A549 (cell line): ENCODE results near the gene TRIM9. TPM values are rescaled to one million over a fixed set of nuclear protein-coding genes. Genes with fewer than 3 reads are reported as not detected.

Experiments
- ATAC-seq, 2 experiments: fragments of 200-7000 bp in 1 of 2; fragments of >200 bp in 1 of 2; cut with Nextera tagmentation in 1 of 2; cut with Tn5 transposase in 1 of 2; 3 replicates each; pipeline versions ENCODE4 v1.8.0 to v1.9.1; 2018 to 2020; ENCODE audit warnings: mild to moderate bottlenecking in 1 of 2, moderate library complexity in 1 of 2
- CTCF ChIA-PET: fragments of 300-600 bp; sonication (Branson Sonifier 250); formaldehyde crosslinking; extraction: SDS; loops from one replicate; lab custom pipeline; 2021; ENCODE audit warnings: antibody characterized with exemption, inconsistent platforms; lab: Yijun Ruan, JAX
- POLR2A ChIA-PET: fragments of 350-600 bp; formaldehyde crosslinking; extraction: SDS; loops from one replicate; lab custom pipeline; 2021; ENCODE audit warnings: antibody characterized with exemption, inconsistent platforms; lab: Yijun Ruan, JAX
- DNase-seq, 2 experiments: peaks; one replicate each; pipeline versions ENCODE4 v3.0.0 to v3.0.0-alpha.2; 2011 to 2016; ENCODE audit warnings: low read depth in 1 of 2, low spot score in 1 of 2
- FAIRE-seq: peaks from 2 replicates; lab custom pipeline; 2011; peaks lifted over from hg19 to GRCh38; lab: Jason Lieb, UNC
- H3K27ac ChIP-seq, 2 experiments: fragments of >200 bp; sonication (Bioruptor Twin); formaldehyde crosslinking; 3 replicates each; pipeline ENCODE4 v1.5.1; 2016 to 2017
- H3K4me1 ChIP-seq: fragments of >200 bp; sonication (Bioruptor Twin); formaldehyde crosslinking; 3 replicates; pipeline ENCODE4 v1.6.1; 2016
- H3K4me2 ChIP-seq: fragments of >200 bp; sonication (Bioruptor Twin); formaldehyde crosslinking; 3 replicates; pipeline ENCODE4 v1.6.1; 2016
- H3K4me3 ChIP-seq: fragments of >200 bp; sonication (Bioruptor Twin); formaldehyde crosslinking; 3 replicates; pipeline ENCODE4 v1.5.1; 2016
- H3K9me3 ChIP-seq: fragments of >200 bp; sonication (Bioruptor Twin); formaldehyde crosslinking; 3 replicates; pipeline ENCODE4 v1.6.1; 2016
- CBX2 ChIP-seq: fragments of 200-600 bp; sonication (generic); IDR thresholded peaks from 2 replicates; pipeline ENCODE4 v1.6.1; 2016; ENCODE audit warnings: low read depth, mild to moderate bottlenecking, borderline replicate concordance
- CTCF ChIP-seq: fragments of >200 bp; sonication (Bioruptor Twin); formaldehyde crosslinking; IDR thresholded peaks from 3 replicates; pipeline ENCODE4 v1.5.1; 2016
- EHF ChIP-seq: fragments of 250-450 bp; sonication (Bioruptor Pico); IDR thresholded peaks from 2 replicates; pipeline ENCODE4 v1.5.0; 2020; ENCODE audit warnings: mild to moderate bottlenecking
- EHMT2 ChIP-seq: fragments of 200-600 bp; sonication (generic); IDR thresholded peaks from 2 replicates; pipeline ENCODE4 v1.6.1; 2016; ENCODE audit warnings: antibody characterized with exemption, low read depth, mild to moderate bottlenecking, moderate library complexity
- FOSB ChIP-seq: fragments of 250-450 bp; sonication (Bioruptor Pico); IDR thresholded peaks from 2 replicates; pipeline ENCODE4 v1.5.0; 2020; ENCODE audit warnings: mild to moderate bottlenecking, moderate library complexity
- FOXS1 ChIP-seq: fragments of 250-450 bp; sonication (Bioruptor Pico); IDR thresholded peaks from 2 replicates; pipeline ENCODE4 v1.5.0; 2020; ENCODE audit warnings: mild to moderate bottlenecking, moderate library complexity
- HES2 ChIP-seq: fragments of >200 bp; sonication (Bioruptor Twin); formaldehyde crosslinking; IDR thresholded peaks from 2 replicates; pipeline ENCODE4 v1.6.1; 2016
- HEYL ChIP-seq: fragments of 250-450 bp; sonication (Bioruptor Pico); IDR thresholded peaks from 2 replicates; pipeline ENCODE4 v1.8.0; 2021; ENCODE audit warnings: mild to moderate bottlenecking, moderate library complexity
- HMGXB4 ChIP-seq: fragments of 250-450 bp; sonication (Bioruptor Pico); IDR thresholded peaks from 2 replicates; pipeline ENCODE4 v1.5.0; 2021; ENCODE audit warnings: mild to moderate bottlenecking, moderate library complexity, borderline replicate concordance
- HOXB13 ChIP-seq: fragments of 250-450 bp; sonication (Bioruptor Pico); IDR thresholded peaks from 2 replicates; pipeline ENCODE4 v1.5.0; 2020; ENCODE audit warnings: low read depth, mild to moderate bottlenecking, moderate library complexity
- JUN ChIP-seq, 2 experiments: fragments of >200 bp; sonication (Bioruptor Twin); formaldehyde crosslinking; IDR thresholded peaks; 2 replicates in 1 of 2; 3 replicates in 1 of 2; pipeline ENCODE4 v1.6.1; 2016 to 2017
- JUNB ChIP-seq: fragments of >200 bp; sonication (Bioruptor Twin); formaldehyde crosslinking; IDR thresholded peaks from 2 replicates; pipeline ENCODE4 v1.6.1; 2016
- KDM1A ChIP-seq: fragments of 200-600 bp; sonication (generic); IDR thresholded peaks from 2 replicates; pipeline ENCODE4 v1.6.1; 2016; ENCODE audit warnings: low read depth, mild to moderate bottlenecking
- MAFK ChIP-seq: fragments of 450-650 bp; IDR thresholded peaks from 2 replicates; pipeline ENCODE4 v1.6.1; 2014; ENCODE audit not compliant: partially characterized antibody
- MYC ChIP-seq: IDR thresholded peaks from 2 replicates; pipeline ENCODE4 v1.6.1; 2012; ENCODE audit warnings: mild to moderate bottlenecking, inconsistent platforms, low read length, improper control_type of control experiment, borderline replicate concordance
- NFE2L2 ChIP-seq: fragments of 150-350 bp; conservative IDR thresholded peaks from 2 replicates; pipeline ENCODE4 v1.6.1; 2014; ENCODE audit warnings: low read length
- NPAS2 ChIP-seq: fragments of 250-450 bp; sonication (Bioruptor Pico); IDR thresholded peaks from 2 replicates; pipeline ENCODE4 v1.8.0; 2022; ENCODE audit warnings: mild to moderate bottlenecking, moderate library complexity, borderline replicate concordance
- POLR2A ChIP-seq: IDR thresholded peaks from 2 replicates; pipeline ENCODE4 v1.6.1; 2012; ENCODE audit warnings: mild to moderate bottlenecking, low read length
- POLR2AphosphoS2 ChIP-seq: conservative IDR thresholded peaks from 2 replicates; pipeline ENCODE4 v1.6.1; 2012; ENCODE audit warnings: low read length, improper control_type of control experiment, inconsistent platforms
- RAD21 ChIP-seq, 2 experiments: fragments of >200 bp in 1 of 2; sonication (Bioruptor Twin) in 1 of 2; formaldehyde crosslinking in 1 of 2; IDR thresholded peaks in 1 of 2; conservative IDR thresholded peaks in 1 of 2; 2 replicates in 1 of 2; 3 replicates in 1 of 2; pipeline ENCODE4 v1.6.1; 2012 to 2018; ENCODE audit warnings: inconsistent platforms in 1 of 2
- RFX5 ChIP-seq: fragments of 450-650 bp; IDR thresholded peaks from 2 replicates; pipeline ENCODE4 v1.7.1; 2014; ENCODE audit warnings: antibody characterized with exemption, mild to moderate bottlenecking, moderate library complexity
- TP53 ChIP-seq: fragments of 250-450 bp; sonication (Bioruptor Pico); IDR thresholded peaks from 2 replicates; pipeline ENCODE4 v1.5.0; 2021; ENCODE audit warnings: mild to moderate bottlenecking, moderate library complexity
- ZC3H11A ChIP-seq: fragments of 450-650 bp; IDR thresholded peaks from 2 replicates; pipeline ENCODE4 v1.6.1; 2014; ENCODE audit warnings: antibody characterized with exemption, mild to moderate bottlenecking
- ZFP36 ChIP-seq: fragments of 450-650 bp; IDR thresholded peaks from 2 replicates; pipeline ENCODE4 v1.6.1; 2014; ENCODE audit warnings: borderline replicate concordance; ENCODE audit not compliant: partially characterized antibody
- ZNF302 ChIP-seq: fragments of 250-450 bp; sonication (Bioruptor Pico); IDR thresholded peaks from 2 replicates; pipeline ENCODE4 v1.9.0; 2021; ENCODE audit warnings: inconsistent platforms, mild to moderate bottlenecking, moderate library complexity
- ZSCAN20 ChIP-seq: fragments of 250-450 bp; sonication (Bioruptor Pico); IDR thresholded peaks from 2 replicates; pipeline ENCODE4 v1.8.0; 2022; ENCODE audit warnings: mild to moderate bottlenecking, moderate library complexity
- WGBS: methylation state at CpG from one replicate; pipeline ENCODE4 v1.1.6; 2017; ENCODE audit errors: missing lambda C conversion rate; 5-methylcytosine and 5-hydroxymethylcytosine counted together
- polyA plus RNA-seq, 4 experiments: library from polyadenylated mRNA; depleted of rRNA in 3 of 4; stranded (reverse); fragments of >200 nt; fragmentation: RNase III in 1 of 4; extraction: RNeasy Plus Mini Kit Qiagen cat#74134 plus additional on column Dnase treatment in 1 of 4; gene quantifications; 2 replicates in 3 of 4; 3 replicates in 1 of 4; pipeline ENCODE4 v1.2.3, GENCODE V29; 2011 to 2017

The TRIM9 gene
- polyA plus RNA-seq, 2 of the 4 experiments (the other 2 are of a cell fraction): 5.4 to 21.2 TPM

- no peaks in the 10 kb centered on the region for H3K9me3 ChIP-seq
- no peak for ATAC-seq
- TF ChIP-seq FOSB (CRISPR knock-in tag) (no peak), HES2 (no peak), RAD21 (conservative IDR thresholded peaks at IDR 0.05 in 1 of 2, IDR thresholded peaks at IDR 0.05 in 1 of 2) (no peak), NPAS2 (CRISPR knock-in tag) (no peak), TP53 (CRISPR knock-in tag) (no peak), EHMT2 (no peak), HEYL (no peak)
- no peak overlapping the region for H3K4me2 ChIP-seq
- 85% methylated on average over 4 of the region's 4 CpGs for WGBS
- no peak for FAIRE-seq
- DNase-seq: no peak
- CTCF ChIA-PET: interaction anchor here (0.6 kb wide), 1 partner anchor 401 kb away, joined by 4 read pairs; no protein-coding TSS in a partner anchor
- H3K27ac ChIP-seq: no peak overlapping the region
- H3K4me3 ChIP-seq: no peak overlapping the region
- POLR2A ChIA-PET: no interaction called here
- H3K4me1 ChIP-seq: no peaks in the 10 kb centered on the region
Observed at GRCh38 chr14:51140856-51141255, 46.0 kb upstream of the TRIM9 start.

- Histone ChIP-seq H3K27ac (no peak overlapping the region), H3K9me3 (no peaks in the 10 kb centered on the region), H3K4me2 (no peak overlapping the region), H3K4me3 (no peak overlapping the region), H3K4me1 (no peaks in the 10 kb centered on the region)
- TF ChIP-seq JUNB (no peak), HEYL (no peak), ZC3H11A (no peak)
- DNase-seq (no peak), ATAC-seq (no peak), FAIRE-seq (no peak)
- ChIA-PET POLR2A (no interaction called here), CTCF (no interaction called here)
- 61% methylated on average over 5 of the region's 5 CpGs for WGBS
Observed at GRCh38 chr14:51140338-51140737, 45.4 kb upstream of the TRIM9 start.

GRCh38 chr14:51139121-51139681, 44.3 kb upstream of the TRIM9 start:
- 81% methylated on average over 6 of the region's 6 CpGs for WGBS
- TF ChIP-seq EHF (CRISPR knock-in tag): no peak
- TF ChIP-seq MYC: no peak
- no peak for TF ChIP-seq ZNF302
- TF ChIP-seq HOXB13 (CRISPR knock-in tag): no peak
- TF ChIP-seq HES2: no peak
- TF ChIP-seq CTCF: no peak
- no peak for TF ChIP-seq KDM1A
- no peak for TF ChIP-seq POLR2AphosphoS2
- no peak for TF ChIP-seq ZFP36
- TF ChIP-seq MAFK: no peak
- no peak for TF ChIP-seq HMGXB4
- no peak for TF ChIP-seq NPAS2 (CRISPR knock-in tag)
- TF ChIP-seq POLR2A: no peak
- no peak for TF ChIP-seq CBX2
- no peak for TF ChIP-seq RFX5
- TF ChIP-seq FOXS1 (CRISPR knock-in tag): no peak
- no peak for TF ChIP-seq ZC3H11A
- TF ChIP-seq ZSCAN20 (CRISPR knock-in tag): no peak
- TF ChIP-seq JUN (IDR thresholded peaks at IDR 0.05): no peak
- no peak for TF ChIP-seq NFE2L2
- ATAC-seq (no peak; a peak in 1 of 6 replicates), FAIRE-seq (no peak), DNase-seq (no peak)
- ChIA-PET POLR2A (no interaction called here), CTCF (interaction anchor here (1.0 kb wide), 1 partner anchor 18 kb away, joined by 5 read pairs; no protein-coding TSS in a partner anchor)
- no peak overlapping the region for H3K27ac ChIP-seq
- no peaks in the 10 kb centered on the region for H3K9me3 ChIP-seq
- no peak overlapping the region for H3K4me2 ChIP-seq
- no peak overlapping the region for H3K4me3 ChIP-seq
- H3K4me1 ChIP-seq: no peaks in the 10 kb centered on the region
